ENCODE results near the gene LRIT2. TPM values are rescaled to one million over a fixed set of nuclear protein-coding genes. Genes with fewer than 3 reads are reported as not detected.

LRIT2 gene
- total RNA-seq, 1 experiment from 2014 or later, result not detected

DNA sequence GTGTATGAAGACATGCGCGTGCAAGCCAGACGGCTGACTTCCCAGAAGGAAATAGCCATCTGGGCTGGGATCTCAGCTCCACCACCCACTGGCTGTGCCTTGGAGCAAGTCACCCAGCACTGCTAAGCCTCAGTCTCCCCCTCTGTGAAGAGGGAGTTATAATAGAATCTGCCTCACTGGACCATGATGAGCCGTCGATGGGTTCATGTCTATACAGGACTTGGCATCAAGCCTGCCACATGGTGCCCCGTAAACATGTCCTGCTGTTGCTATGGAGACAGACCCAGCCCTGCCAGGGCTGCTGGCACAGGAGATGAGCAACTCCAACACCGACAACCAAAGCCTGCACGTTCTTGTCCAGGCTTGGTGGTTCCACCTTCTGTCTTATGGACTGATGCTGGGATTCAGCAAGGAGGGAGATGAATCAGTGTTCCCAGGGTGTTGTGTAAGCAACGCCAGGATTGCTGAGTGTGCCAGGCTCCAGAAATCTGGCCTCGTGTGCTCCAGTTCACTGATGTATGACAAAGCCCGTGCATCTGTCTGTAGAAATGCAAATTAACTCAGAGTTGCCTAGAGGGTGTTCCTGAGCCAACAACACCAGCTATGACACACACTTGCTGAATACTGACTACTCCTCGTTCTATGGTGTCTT is 46.2 kb downstream of the LRIT2 start:
- intact Hi-C loops (cut with micrococcal nuclease), result no loop called here
- H3K9me3 Mint-ChIP-seq (ENCODE audit: unreplicated experiment), result no peaks in the 10 kb centered on the region
- no peak overlapping the region for H3K4me3 Mint-ChIP-seq (ENCODE audit: unreplicated experiment)

DNA sequence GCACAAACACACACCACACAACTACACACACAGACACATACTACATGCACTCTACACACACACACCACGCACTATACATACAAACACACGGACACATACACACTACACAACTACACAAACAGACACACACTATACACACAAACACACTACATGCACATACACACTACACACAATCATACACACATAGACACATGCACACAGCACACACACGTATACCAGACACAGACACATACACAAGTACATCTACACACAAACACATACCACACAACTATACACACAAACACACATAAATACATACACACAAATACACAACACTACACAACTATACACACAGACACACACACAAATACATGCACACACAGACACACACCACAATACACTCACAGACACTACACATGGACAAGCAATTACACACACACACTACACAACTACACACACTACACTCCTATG is 47.2 kb downstream of the LRIT2 start:
- BruUV-seq (replicated peaks), result no TSS peak
- ChIA-PET CTCF (interaction anchor here (1.2 kb wide), 1 partner anchor 9 kb away, joined by 5 read pairs; no protein-coding TSS in a partner anchor), POLR2A (interaction anchor here (1.1 kb wide), 1 partner anchor 14 kb away, joined by 4 read pairs; no protein-coding TSS in a partner anchor)
- no peak for DNase-seq (ENCODE audit: unreplicated experiment)
- Mint-ChIP-seq H3K4me3 (ENCODE audit: unreplicated experiment) (no peak overlapping the region), H3K27me3 (ENCODE audit: insufficient read depth, unreplicated experiment) (no peaks in the 10 kb centered on the region), H3K27ac (ENCODE audit: low read depth, unreplicated experiment) (no peak overlapping the region), H3K9me3 (ENCODE audit: unreplicated experiment) (no peaks in the 10 kb centered on the region), H3K4me1 (ENCODE audit: insufficient read depth, unreplicated experiment) (no peaks in the 10 kb centered on the region), H3K36me3 (ENCODE audit: insufficient read depth, unreplicated experiment) (no peaks in the 10 kb centered on the region)
- TF ChIP-seq CTCF (IDR thresholded peaks at IDR 0.05; ENCODE audit: unreplicated experiment), result no peak
- intact Hi-C loops (cut with micrococcal nuclease), result no loop called here

More for the DNA sequence above, 46.2 kb downstream of the LRIT2 start:
- CTCF ChIA-PET, result no interaction called here
- peaks cover under 1% of the 10 kb centered on the region for H3K4me1 Mint-ChIP-seq (ENCODE audit: insufficient read depth, unreplicated experiment)
- no peaks in the 10 kb centered on the region for H3K36me3 Mint-ChIP-seq (ENCODE audit: insufficient read depth, unreplicated experiment)
- POLR2A ChIA-PET, result interaction anchor here (0.6 to 1.5 kb wide), 9 partner anchors 15 to 179 kb away, joined by 3 to 8 read pairs (median 4); partner anchors contain the start of genes CCSER2 and GHITM
- no peak for TF ChIP-seq CTCF (IDR thresholded peaks at IDR 0.05; ENCODE audit: unreplicated experiment)
- peak; percentile 97 for DNase-seq (ENCODE audit: unreplicated experiment)
- no peaks in the 10 kb centered on the region for H3K27me3 Mint-ChIP-seq (ENCODE audit: insufficient read depth, unreplicated experiment)
- H3K27ac Mint-ChIP-seq (ENCODE audit: low read depth, unreplicated experiment), result no peak overlapping the region
- BruUV-seq (replicated peaks), result no TSS peak

DNA sequence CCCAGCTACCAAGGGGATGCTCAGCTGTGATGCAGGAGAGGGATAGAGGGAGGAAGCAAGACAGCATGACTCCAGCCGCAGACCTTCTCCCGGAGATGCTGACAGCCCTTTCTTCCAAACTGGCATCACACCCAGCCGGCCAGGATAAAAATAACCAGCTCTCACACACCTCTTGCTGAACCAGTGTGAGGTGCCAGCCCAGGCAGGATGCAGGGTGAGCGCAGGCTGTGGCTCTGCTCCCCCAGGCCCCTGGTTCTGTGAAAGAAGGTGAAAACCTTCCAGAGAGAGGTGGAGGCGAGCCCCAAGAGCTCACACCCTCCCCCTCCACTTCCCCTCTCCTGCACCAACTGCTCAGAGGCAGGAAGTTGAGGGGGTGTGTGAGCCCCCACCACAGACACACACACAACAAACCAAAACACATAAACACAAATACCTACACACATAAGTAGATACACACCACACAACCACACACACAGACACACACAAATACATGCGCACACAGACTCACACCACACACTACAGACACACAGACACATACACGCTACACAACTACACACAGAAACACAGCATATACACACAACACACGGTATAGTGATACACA is 47.7 kb downstream of the LRIT2 start:
- H3K36me3 Mint-ChIP-seq (ENCODE audit: insufficient read depth, unreplicated experiment), result no peaks in the 10 kb centered on the region
- POLR2A ChIA-PET, result interaction anchor here (1.1 kb wide), 1 partner anchor 14 kb away, joined by 4 read pairs; no protein-coding TSS in a partner anchor
- BruUV-seq (replicated peaks), result no TSS peak
- H3K4me1 Mint-ChIP-seq (ENCODE audit: insufficient read depth, unreplicated experiment), result no peaks in the 10 kb centered on the region
- intact Hi-C loops (cut with micrococcal nuclease), result no loop called here
- DNase-seq (ENCODE audit: unreplicated experiment), result no peak
- no peak overlapping the region for H3K4me3 Mint-ChIP-seq (ENCODE audit: unreplicated experiment)
- no peaks in the 10 kb centered on the region for H3K27me3 Mint-ChIP-seq (ENCODE audit: insufficient read depth, unreplicated experiment)
- no peak for TF ChIP-seq CTCF (IDR thresholded peaks at IDR 0.05; ENCODE audit: unreplicated experiment)
- no peak overlapping the region for H3K27ac Mint-ChIP-seq (ENCODE audit: low read depth, unreplicated experiment)
- CTCF ChIA-PET, result interaction anchor here (0.7 to 1.4 kb wide), 3 partner anchors 8 to 28 kb away, joined by 4 to 5 read pairs (median 5); no protein-coding TSS in a partner anchor
- no peaks in the 10 kb centered on the region for H3K9me3 Mint-ChIP-seq (ENCODE audit: unreplicated experiment)

- POLR2A ChIA-PET, result interaction anchor here (1.1 kb wide), 1 partner anchor 15 kb away, joined by 4 read pairs; no protein-coding TSS in a partner anchor
- CTCF ChIA-PET, result interaction anchor here (0.7 to 1.4 kb wide), 3 partner anchors 8 to 29 kb away, joined by 4 to 5 read pairs (median 5); no protein-coding TSS in a partner anchor
- Mint-ChIP-seq H3K27me3 (ENCODE audit: insufficient read depth, unreplicated experiment) (no peaks in the 10 kb centered on the region), H3K4me1 (ENCODE audit: insufficient read depth, unreplicated experiment) (no peaks in the 10 kb centered on the region), H3K4me3 (ENCODE audit: unreplicated experiment) (no peak overlapping the region), H3K9me3 (ENCODE audit: unreplicated experiment) (no peaks in the 10 kb centered on the region), H3K27ac (ENCODE audit: low read depth, unreplicated experiment) (no peak overlapping the region), H3K36me3 (ENCODE audit: insufficient read depth, unreplicated experiment) (no peaks in the 10 kb centered on the region)
- DNase-seq (ENCODE audit: unreplicated experiment), result no peak
- BruUV-seq (replicated peaks), result no TSS peak
- intact Hi-C loops (cut with micrococcal nuclease), result no loop called here
- no peak for TF ChIP-seq CTCF (IDR thresholded peaks at IDR 0.05; ENCODE audit: unreplicated experiment)
These were observed 48.4 kb downstream of the LRIT2 start for GRCh38 chr10:84176836-84177474.

Measured in MCF 10A (cell line).